Mononuclear cell (primary cell): ENCODE measurements around the gene GALNT18. TPM values are rescaled to one million over a fixed set of nuclear protein-coding genes. Genes with fewer than 3 reads are reported as not detected.

Experiments
- H3K27me3 ChIP-seq: 2 replicates; pipeline ENCODE4 v1.6.0; 2011; ENCODE audit warnings: low read length, control low read depth; ENCODE audit not compliant: insufficient read depth
- H3K4me1 ChIP-seq: 2 replicates; pipeline ENCODE4 v1.5.1; 2011; ENCODE audit warnings: mild to moderate bottlenecking, low read length, control low read depth; ENCODE audit not compliant: insufficient read depth
- H3K4me3 ChIP-seq: 2 replicates; pipeline ENCODE4 v1.5.1; 2011; ENCODE audit warnings: mild to moderate bottlenecking, low read length, moderate library complexity
- H3K9me3 ChIP-seq: 2 replicates; pipeline ENCODE4 v1.5.1; 2011; ENCODE audit warnings: low read depth, mild to moderate bottlenecking, control low read depth, low read length
- total RNA-seq: library from RNA; depleted of rRNA; stranded (reverse); fragments of >200 nt; gene quantifications from one replicate; pipeline ENCODE4 v1.2.3, GENCODE V29; 2012

GALNT18 gene
- total RNA-seq, 1 donor, result 0.21 TPM

GRCh38 chr11:11382858-11383532, 238.8 kb downstream of the GALNT18 start:
- Histone ChIP-seq H3K9me3 (no peaks in the 10 kb centered on the region), H3K27me3 (no peaks in the 10 kb centered on the region), H3K4me3 (no peak overlapping the region), H3K4me1 (no peaks in the 10 kb centered on the region)

- no peak overlapping the region for H3K4me3 ChIP-seq
- no peaks in the 10 kb centered on the region for H3K4me1 ChIP-seq
- no peaks in the 10 kb centered on the region for H3K9me3 ChIP-seq
- no peaks in the 10 kb centered on the region for H3K27me3 ChIP-seq
Measured at GRCh38 chr11:11381471-11382105, 240.2 kb downstream of the GALNT18 start.

GRCh38 chr11:11380883-11381282, 240.9 kb downstream of the GALNT18 start:
- no peaks in the 10 kb centered on the region for H3K4me1 ChIP-seq
- no peaks in the 10 kb centered on the region for H3K9me3 ChIP-seq
- H3K4me3 ChIP-seq, result no peak overlapping the region
- H3K27me3 ChIP-seq, result no peaks in the 10 kb centered on the region

- no peaks in the 10 kb centered on the region for H3K27me3 ChIP-seq
- no peaks in the 10 kb centered on the region for H3K9me3 ChIP-seq
- no peak overlapping the region for H3K4me3 ChIP-seq
- no peaks in the 10 kb centered on the region for H3K4me1 ChIP-seq
Measured at GRCh38 chr11:11380340-11380739, 241.5 kb downstream of the GALNT18 start.

- Histone ChIP-seq H3K4me3 (no peak overlapping the region), H3K9me3 (no peaks in the 10 kb centered on the region), H3K4me1 (no peaks in the 10 kb centered on the region), H3K27me3 (no peaks in the 10 kb centered on the region)
Measured at GRCh38 chr11:11379661-11380060, 242.1 kb downstream of the GALNT18 start.

GRCh38 chr11:11378184-11378940, 243.4 kb downstream of the GALNT18 start:
- Histone ChIP-seq H3K9me3 (no peaks in the 10 kb centered on the region), H3K4me3 (no peak overlapping the region), H3K27me3 (no peaks in the 10 kb centered on the region), H3K4me1 (no peaks in the 10 kb centered on the region)

GRCh38 chr11:11374358-11375148, 247.3 kb downstream of the GALNT18 start:
- Histone ChIP-seq H3K9me3 (no peaks in the 10 kb centered on the region), H3K4me1 (peaks cover 9% of the 10 kb centered on the region), H3K27me3 (no peaks in the 10 kb centered on the region), H3K4me3 (no peak overlapping the region)

GRCh38 chr11:11373934-11374333, 247.9 kb downstream of the GALNT18 start:
- Histone ChIP-seq H3K4me1 (peaks cover 9% of the 10 kb centered on the region), H3K27me3 (no peaks in the 10 kb centered on the region), H3K4me3 (no peak overlapping the region), H3K9me3 (no peaks in the 10 kb centered on the region)

- Histone ChIP-seq H3K4me1 (peaks cover 9% of the 10 kb centered on the region), H3K9me3 (no peaks in the 10 kb centered on the region), H3K27me3 (no peaks in the 10 kb centered on the region)
Measured at GRCh38 chr11:11372461-11372860, 249.3 kb downstream of the GALNT18 start.

GRCh38 chr11:11370962-11371303, 250.9 kb downstream of the GALNT18 start:
- Histone ChIP-seq H3K4me1 (peaks cover 9% of the 10 kb centered on the region), H3K9me3 (no peaks in the 10 kb centered on the region), H3K4me3 (no peak overlapping the region), H3K27me3 (peaks cover under 1% of the 10 kb centered on the region)

More at GRCh38 chr11:11372461-11372860, 249.3 kb downstream of the GALNT18 start:
- H3K4me3 ChIP-seq, result no peak overlapping the region

- Histone ChIP-seq H3K27me3 (peaks cover 3% of the 10 kb centered on the region), H3K9me3 (no peaks in the 10 kb centered on the region), H3K4me3 (no peak overlapping the region), H3K4me1 (peaks cover 9% of the 10 kb centered on the region)
Measured at GRCh38 chr11:11370255-11370961, 251.4 kb downstream of the GALNT18 start.

- Histone ChIP-seq H3K4me1 (peaks cover 9% of the 10 kb centered on the region), H3K9me3 (no peaks in the 10 kb centered on the region), H3K4me3 (no peak overlapping the region), H3K27me3 (peaks cover 21% of the 10 kb centered on the region)
Measured at GRCh38 chr11:11366793-11367192, 255.0 kb downstream of the GALNT18 start.

GRCh38 chr11:11363674-11364073, 258.1 kb downstream of the GALNT18 start:
- Histone ChIP-seq H3K27me3 (peaks cover 21% of the 10 kb centered on the region), H3K4me1 (no peaks in the 10 kb centered on the region), H3K4me3 (no peak overlapping the region), H3K9me3 (no peaks in the 10 kb centered on the region)

- H3K4me1 ChIP-seq, result no peaks in the 10 kb centered on the region
- peaks cover 25% of the 10 kb centered on the region for H3K27me3 ChIP-seq
- H3K9me3 ChIP-seq, result no peaks in the 10 kb centered on the region
- no peak overlapping the region for H3K4me3 ChIP-seq
Measured at GRCh38 chr11:11359611-11360010, 262.2 kb downstream of the GALNT18 start.
